HG03520 (cell line): Measurements from ENCODE around the gene LEF1.

Experiments used
- ATAC-seq: cut with Tn5 transposase; IDR thresholded peaks from one replicate; pipeline ENCODE4 v1.9.1; 2021; ENCODE audit warnings: mild to moderate bottlenecking, moderate library complexity; ENCODE audit not compliant: unreplicated experiment

LEF1 gene

DNA sequence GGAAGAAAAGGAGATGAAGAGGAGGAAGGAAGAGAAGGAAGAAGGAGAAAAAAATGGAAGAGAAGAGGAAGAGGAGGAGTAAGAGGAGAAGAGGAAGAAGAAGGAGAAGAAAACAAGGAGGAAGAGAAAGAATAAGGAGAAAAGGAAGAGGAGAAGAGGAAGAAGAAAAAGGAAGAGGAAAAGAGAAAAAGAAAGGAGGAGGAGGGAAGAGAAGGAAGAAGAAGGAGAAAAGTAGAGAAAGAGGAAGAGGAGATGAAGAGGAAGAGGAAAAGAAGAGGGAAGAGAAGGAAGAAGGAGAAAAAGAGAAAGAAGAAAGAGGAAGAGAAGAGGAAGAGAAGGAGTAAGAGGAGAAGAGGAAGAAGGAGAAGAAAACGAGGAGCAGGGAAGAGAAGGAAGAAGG lies 11.8 kb upstream of the LEF1 start:
- ATAC-seq = no peak

- ATAC-seq = no peak
These were observed 7.2 kb upstream of the LEF1 start for GRCh38 chr4:108175966-108176365.

DNA sequence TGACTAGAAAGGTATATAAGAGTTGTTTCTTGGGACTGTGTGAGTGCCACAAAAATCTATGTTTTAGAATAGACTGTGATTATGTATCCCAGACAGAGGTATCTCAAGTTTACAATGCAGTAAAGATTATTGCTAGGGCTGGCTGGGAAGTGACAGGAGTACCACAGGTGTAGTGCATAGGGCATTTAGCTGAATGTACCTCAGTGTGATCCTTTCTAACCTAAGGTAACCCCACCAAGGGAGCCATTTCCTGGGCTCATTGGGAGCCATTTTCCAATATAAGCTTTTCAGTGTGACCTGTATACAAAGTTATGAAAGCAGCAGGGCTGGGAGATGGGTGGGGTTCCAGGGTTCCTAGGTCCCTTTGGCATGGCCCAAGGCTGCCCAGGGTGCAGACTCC lies 6.1 kb upstream of the LEF1 start:
- ATAC-seq = no peak

GRCh38 chr4:108173599-108174057 lies 4.9 kb upstream of the LEF1 start:
- ATAC-seq = no peak

- ATAC-seq = peak; percentile 44
These were observed 4.2 kb upstream of the LEF1 start for GRCh38 chr4:108172753-108173598.

DNA sequence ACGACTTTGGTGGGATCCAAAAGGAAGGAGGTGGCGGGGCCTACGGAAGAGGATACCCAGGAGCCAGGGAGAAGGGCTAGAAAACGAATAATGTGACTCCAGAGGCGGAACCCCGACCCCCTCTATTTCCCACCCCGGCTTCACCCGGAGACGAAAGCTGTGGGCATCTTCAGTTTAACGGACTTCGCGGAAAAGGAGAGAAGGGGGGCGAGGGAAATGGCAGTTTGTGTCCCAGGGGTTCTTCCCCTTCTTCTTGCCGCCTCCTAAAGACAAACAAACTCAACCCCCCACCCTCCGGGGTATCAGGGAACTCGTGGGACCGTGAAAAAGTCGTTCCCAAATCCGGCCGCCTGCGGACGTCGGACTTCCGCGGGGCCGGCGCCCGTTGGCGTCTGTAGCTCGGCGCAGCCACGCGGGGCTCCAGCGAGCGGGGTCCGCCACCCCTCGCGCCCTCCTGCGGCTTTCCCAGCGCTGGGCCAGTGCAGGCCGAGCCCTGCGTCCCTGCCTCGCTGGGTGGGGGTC lies 3.6 kb upstream of the LEF1 start:
- no peak for ATAC-seq

- ATAC-seq = no peak
These were observed 2.9 kb upstream of the LEF1 start for GRCh38 chr4:108171339-108172230.

- no peak for ATAC-seq
These were observed 2.1 kb upstream of the LEF1 start for GRCh38 chr4:108170631-108171338.

- ATAC-seq = no peak
These were observed 932 bp upstream of the LEF1 start for GRCh38 chr4:108169664-108170063.

DNA sequence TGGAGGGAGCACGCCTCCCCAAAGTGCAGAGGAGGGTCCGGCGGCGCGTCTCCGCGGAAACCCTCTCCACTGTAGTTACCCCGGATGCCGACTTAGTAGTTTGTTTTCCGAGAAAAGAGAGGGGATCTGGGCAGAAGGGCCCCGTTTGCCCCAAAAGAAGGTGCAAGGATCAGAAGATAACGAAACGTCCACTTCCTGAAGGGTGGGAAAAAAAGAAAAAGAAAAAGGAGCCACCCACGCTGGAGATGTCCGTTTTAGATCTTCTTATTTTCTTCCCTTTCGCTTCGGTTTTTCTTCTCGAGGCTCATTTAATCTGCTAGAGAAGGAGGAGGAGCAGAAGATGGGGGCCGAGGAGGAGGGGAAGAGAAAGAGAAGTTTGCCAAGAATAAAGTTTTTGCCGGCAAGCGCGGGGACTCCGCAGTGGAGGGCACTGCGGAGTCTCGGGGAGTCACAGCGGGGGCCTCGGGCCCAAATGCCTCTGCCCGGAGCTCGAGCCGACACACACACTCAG lies 517 bp downstream of the LEF1 start:
- no peak for ATAC-seq

- ATAC-seq = no peak
These were observed 2.1 kb downstream of the LEF1 start for GRCh38 chr4:108166441-108167315.

- no peak for ATAC-seq
These were observed 2.7 kb downstream of the LEF1 start for GRCh38 chr4:108166038-108166437.

GRCh38 chr4:108165586-108165985 lies 3.1 kb downstream of the LEF1 start:
- ATAC-seq = no peak

GRCh38 chr4:108163351-108163750 lies 5.4 kb downstream of the LEF1 start:
- no peak for ATAC-seq

DNA sequence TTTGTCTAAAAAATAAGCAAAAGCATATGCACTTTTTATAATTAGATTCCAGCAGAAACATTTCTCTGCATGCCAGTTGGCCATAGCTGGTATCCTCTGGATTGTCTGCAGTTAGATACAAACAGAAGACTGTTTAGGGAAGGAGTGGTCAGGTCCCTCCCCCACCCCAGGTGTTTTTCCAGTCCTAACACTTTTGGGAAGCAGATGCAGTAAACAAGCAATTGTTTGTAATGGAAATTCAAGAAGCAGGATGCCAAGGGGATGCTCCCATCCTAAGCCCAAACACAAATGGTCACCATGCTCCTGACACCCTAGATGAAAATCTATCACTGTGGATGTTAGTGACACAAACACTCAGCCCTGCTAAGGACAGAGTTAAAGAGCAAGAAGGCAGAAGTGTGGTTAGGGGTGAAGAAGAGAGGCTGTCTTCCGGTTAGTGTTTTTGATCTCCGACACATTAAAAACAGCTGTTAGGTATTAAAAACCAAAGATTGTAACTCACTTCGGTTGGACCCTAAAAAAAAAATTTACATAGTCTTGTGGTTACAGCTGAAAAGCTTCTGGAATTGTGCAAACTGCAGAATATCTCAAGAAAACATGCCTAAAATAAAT lies 7.9 kb downstream of the LEF1 start:
- no peak for ATAC-seq

DNA sequence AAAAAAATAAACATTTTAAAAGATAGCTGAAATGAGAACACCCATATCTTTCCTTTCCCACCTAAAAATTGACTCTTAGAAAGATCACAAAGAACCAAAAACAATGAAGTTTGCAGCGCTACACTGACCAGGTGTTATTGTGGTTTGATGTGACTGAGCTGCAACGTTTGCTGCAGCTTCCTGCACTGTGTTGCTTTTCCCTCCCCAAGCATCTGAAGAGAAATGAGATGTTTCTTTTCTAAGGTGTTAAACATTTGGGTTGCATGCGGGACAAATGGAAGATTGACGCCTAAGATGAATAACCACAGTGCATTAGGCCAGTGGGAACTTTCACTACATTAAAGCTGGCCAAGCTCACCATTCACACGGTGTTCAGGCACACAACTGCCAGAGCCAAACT lies 8.9 kb downstream of the LEF1 start:
- no peak for ATAC-seq

DNA sequence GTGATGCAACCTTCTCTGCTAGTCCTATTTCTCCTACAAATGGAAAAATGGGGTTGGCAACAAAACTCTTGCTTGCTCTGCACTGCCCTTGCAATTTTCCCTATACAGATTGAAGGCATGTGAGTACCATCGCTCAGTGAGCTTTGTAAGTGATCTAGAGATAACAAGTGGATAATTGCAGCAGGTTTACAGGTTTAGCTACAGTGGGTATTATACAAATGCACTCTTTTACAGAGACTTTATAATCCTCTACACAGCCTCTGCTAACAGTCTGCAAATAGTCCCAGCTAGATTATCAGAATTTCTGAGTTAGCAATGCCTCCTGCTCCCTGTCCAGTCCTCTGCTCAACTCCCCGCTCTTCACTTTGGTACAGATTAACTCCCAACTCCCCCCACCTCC lies 11.1 kb downstream of the LEF1 start:
- ATAC-seq = no peak

GRCh38 chr4:108156391-108156790 lies 12.3 kb downstream of the LEF1 start:
- ATAC-seq = no peak

DNA sequence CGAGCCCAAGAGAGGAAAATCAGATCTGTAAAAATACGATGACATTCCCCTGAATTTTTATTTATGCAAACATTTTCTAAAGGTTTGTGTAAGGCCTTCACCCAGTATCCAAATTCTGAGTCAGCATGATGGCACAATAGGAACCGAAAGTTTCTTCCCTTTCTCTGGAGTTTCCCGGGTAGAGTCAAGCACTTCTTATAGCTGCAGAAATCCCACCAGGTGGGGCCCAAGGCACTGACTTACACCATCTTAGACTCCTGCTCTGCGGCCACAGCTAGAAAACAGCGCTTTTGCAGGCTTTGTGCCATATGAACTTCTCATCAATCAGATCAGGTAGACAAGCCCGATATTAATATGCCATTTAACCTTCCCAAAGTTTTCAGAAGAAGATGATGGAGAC lies 13.4 kb downstream of the LEF1 start:
- ATAC-seq = no peak
